Skin epidermis (tissue), 12 donors: ENCODE measurements around the gene TH.

Experiments
- H3K27ac ChIP-seq, 21 experiments: fragments of 200-600 bp; sonication (generic) in 11 of 21; one replicate each; pipeline ENCODE4 v1.5.0; 2020; ENCODE audit warnings: mild to moderate bottlenecking in 3 of 21, inconsistent platforms in 2 of 21, moderate library complexity in 2 of 21
- H3K4me3 ChIP-seq, 7 experiments: fragments of 200-600 bp; sonication (generic) in 2 of 7; one replicate each; pipeline ENCODE4 v1.5.0; 2020; ENCODE audit warnings: inconsistent platforms in 2 of 7, mild to moderate bottlenecking in 2 of 7, moderate library complexity in 1 of 7

Gene TH

GRCh38 chr11:2147391-2147790, 24.2 kb downstream of the TH start:
- no peak overlapping the region for H3K4me3 ChIP-seq
- H3K27ac ChIP-seq = no peak overlapping the region

DNA sequence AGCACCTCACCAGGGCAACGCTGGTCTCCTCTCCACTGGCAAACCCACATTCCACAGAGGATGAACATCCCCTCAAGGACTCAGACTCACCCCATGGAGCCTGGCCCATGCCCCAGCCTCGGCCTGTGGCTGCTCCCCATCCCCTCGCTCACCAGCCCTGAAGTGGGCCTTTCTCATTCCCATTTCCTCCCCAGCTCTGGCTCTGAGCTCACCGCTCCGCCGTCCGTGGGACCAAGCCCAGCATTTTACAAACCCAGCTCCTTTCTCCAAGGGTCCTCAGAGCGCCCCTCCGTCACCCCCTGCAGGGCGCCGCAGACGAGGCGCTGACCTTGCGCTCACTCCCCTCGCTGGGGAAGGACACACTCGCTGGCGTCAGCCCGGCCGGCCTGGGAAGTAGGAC, 25.6 kb downstream of the TH start:
- no peak overlapping the region for H3K27ac ChIP-seq
- no peak overlapping the region for H3K4me3 ChIP-seq

DNA sequence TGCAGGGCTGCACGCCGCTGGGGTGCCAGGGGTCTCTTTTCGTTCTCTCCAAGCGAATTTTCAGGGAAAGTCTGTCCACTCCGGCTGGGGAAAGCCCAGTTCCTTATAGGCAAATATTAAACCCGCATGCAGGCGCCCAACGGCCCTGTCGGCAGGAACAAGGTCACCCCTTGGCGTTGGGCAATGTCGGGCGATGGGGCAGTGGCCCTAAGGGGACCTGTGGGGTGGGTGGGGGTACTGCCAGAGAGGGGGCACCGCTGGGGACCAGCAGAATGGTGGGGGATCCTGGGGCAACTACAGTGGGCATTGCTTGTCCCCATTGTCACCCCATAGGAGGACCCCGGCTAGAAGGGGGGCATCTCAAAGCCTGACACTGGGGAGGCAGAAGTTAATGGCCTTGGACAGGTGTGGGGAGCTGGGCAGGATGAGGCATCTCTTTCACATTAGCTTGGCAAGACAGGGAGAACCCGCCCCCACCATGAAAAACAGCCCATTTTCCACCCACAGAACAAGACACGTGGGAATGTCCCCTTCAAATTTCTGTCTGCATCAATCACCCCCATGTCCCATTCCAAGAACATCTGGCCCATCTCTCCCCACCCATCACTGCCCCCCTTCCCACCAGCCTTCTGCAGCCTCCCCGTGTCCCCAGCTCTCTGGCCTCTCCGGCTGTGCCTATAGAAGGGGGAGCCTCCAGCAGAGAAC, 26.9 kb downstream of the TH start:
- no peak overlapping the region for H3K27ac ChIP-seq
- H3K4me3 ChIP-seq = no peak overlapping the region

DNA sequence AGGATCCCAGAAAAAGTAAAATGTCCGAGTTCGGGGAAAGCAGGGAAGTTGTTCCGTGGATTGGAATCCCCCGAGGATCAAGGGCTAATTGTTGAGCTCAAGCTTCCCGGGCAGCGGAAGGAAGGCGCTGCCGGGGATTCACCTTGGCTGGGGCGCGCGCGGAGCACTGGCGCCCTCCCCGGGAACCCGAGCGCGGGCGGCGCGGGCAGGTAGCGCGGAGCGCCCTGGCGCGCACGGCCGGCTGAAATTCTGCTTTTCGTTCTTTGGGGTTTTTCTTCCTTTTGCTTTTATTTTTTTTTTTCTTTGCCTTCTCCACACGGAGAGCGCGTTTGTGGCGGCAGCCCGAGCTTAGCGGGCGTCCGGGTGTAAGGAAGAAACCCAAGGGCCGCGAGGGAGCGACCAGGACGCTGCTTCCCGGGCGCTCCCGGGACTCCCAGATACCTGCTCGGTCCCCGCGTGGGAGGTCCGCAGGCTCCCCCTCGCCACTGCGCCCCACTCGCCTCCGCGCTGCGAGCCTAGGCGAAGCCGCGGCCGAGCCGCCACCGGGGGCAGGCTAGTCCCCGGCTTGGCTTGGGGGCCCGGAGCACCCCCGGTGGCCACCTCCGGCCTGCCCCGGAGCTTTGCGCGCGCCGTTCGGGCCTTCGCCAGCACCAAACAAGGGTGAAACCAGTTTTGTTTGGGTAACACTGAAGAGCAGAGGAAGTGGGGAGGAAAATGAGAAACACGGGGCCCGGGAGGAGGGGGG, 27.6 kb downstream of the TH start:
- Histone ChIP-seq H3K4me3 (no peak overlapping the region), H3K27ac (no peak overlapping the region)

GRCh38 chr11:2143477-2143798, 28.2 kb downstream of the TH start:
- H3K27ac ChIP-seq = no peak overlapping the region
- H3K4me3 ChIP-seq = no peak overlapping the region

- no peak overlapping the region for H3K27ac ChIP-seq
- no peak overlapping the region for H3K4me3 ChIP-seq
These were observed 28.8 kb downstream of the TH start for GRCh38 chr11:2142762-2143202.

GRCh38 chr11:2142300-2142759, 29.3 kb downstream of the TH start:
- no peak overlapping the region for H3K4me3 ChIP-seq
- no peak overlapping the region for H3K27ac ChIP-seq

DNA sequence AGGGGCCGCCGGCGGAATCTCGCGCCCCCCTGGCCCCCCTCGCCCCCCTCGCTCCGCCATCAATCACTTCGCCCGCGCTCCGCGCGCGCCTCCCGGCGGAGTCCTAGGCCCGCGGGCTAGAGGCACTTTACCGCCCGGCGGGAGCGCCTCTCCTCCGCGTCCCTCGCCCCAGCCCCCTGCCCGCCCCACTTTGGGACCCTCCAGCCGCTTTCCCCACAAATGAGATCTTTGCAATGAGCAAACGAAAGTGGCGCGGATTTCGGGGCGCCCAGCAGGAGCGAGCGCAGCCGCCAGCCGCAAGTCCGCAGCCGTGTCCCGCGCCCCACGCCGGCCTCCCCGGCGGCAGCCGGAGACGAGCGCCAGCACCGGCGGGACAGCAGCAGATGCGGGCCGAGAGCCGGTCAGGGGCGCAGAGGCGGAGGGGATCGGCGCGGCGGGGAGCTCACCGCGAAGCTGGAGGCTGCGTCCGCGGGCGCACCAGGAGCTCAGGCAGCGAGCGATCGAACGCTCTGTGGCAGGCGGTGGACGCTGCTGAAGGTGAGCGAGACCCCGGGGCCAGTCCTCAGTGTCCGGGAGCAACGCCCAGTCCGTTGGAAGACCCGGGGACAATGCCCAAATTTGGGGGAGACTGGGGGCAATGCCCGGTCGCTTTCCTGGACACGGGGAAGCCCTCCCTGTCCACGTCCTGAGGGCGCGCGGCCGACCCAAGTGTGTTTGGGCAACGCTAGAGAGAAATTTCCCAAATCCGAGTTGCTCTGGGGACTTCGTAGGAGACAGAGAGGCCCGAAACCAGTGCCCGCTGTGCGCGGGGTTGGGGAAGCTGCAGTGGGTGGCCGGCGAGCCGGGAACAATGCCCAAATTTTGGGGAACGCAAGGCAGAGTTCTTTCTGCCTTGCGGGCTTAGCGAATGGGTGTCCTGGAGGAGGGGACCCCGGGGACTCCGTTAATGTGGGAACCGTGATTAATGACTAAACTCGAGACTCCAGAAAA, 30.9 kb downstream of the TH start:
- Histone ChIP-seq H3K4me3 (no peak overlapping the region), H3K27ac (no peak overlapping the region)

- Histone ChIP-seq H3K27ac (no peak overlapping the region), H3K4me3 (no peak overlapping the region)
These were observed 31.8 kb downstream of the TH start for GRCh38 chr11:2139621-2140337.

DNA sequence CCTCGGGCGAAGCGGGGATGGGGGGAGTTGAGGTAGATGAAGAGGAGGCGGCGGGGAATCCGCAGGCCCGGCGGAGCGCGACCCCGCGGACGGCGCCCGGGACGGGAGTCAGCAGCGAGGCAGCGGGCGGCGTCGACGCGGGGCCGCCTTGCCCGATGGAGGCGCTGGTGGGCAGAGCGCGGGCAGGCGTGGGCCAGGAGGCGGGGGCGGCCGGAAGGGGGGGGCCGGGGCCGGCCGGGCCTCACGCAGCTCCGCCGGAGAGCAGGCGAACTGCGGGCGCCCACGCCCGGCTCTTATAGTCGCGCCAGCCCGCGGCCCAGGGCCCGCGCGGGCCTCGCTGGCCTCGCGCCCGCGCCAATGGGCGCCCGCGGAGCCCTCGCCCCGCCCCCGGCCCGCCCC, 32.5 kb downstream of the TH start, which contains the start of gene IGF2:
IGF2 (minus strand) TSS at position 267 of the 399 bp plus-strand sequence. CDS start 3,866 bp downstream, outside the sequence.
- peak within 1 kb of the TSS in 2 of 21 experiments; percentile 25 to 45 for H3K27ac ChIP-seq
- H3K4me3 ChIP-seq = peak within 1 kb of the TSS; percentile 1 to 28 (median 23)

GRCh38 chr11:2138431-2139122, 33.0 kb downstream of the TH start:
- H3K4me3 ChIP-seq = peak overlapping the region; percentile 1 to 28 (median 23)

GRCh38 chr11:2138068-2138430, 33.6 kb downstream of the TH start:
- peak overlapping the region; percentile 1 to 28 (median 23) for H3K4me3 ChIP-seq
- peak overlapping the region in 1 of 21 experiments; percentile 45 for H3K27ac ChIP-seq

More at GRCh38 chr11:2138431-2139122, 33.0 kb downstream of the TH start:
- peak overlapping the region in 2 of 21 experiments; percentile 25 to 40 for H3K27ac ChIP-seq

- Histone ChIP-seq H3K27ac (peak overlapping the region in 1 of 21 experiments; percentile 45), H3K4me3 (peak overlapping the region in 5 of 7 experiments; percentile 10 to 28 (median 23))
These were observed 34.2 kb downstream of the TH start for GRCh38 chr11:2137202-2138067.

- H3K4me3 ChIP-seq = no peak overlapping the region
- no peak overlapping the region for H3K27ac ChIP-seq
These were observed 34.7 kb downstream of the TH start for GRCh38 chr11:2136952-2137201.

DNA sequence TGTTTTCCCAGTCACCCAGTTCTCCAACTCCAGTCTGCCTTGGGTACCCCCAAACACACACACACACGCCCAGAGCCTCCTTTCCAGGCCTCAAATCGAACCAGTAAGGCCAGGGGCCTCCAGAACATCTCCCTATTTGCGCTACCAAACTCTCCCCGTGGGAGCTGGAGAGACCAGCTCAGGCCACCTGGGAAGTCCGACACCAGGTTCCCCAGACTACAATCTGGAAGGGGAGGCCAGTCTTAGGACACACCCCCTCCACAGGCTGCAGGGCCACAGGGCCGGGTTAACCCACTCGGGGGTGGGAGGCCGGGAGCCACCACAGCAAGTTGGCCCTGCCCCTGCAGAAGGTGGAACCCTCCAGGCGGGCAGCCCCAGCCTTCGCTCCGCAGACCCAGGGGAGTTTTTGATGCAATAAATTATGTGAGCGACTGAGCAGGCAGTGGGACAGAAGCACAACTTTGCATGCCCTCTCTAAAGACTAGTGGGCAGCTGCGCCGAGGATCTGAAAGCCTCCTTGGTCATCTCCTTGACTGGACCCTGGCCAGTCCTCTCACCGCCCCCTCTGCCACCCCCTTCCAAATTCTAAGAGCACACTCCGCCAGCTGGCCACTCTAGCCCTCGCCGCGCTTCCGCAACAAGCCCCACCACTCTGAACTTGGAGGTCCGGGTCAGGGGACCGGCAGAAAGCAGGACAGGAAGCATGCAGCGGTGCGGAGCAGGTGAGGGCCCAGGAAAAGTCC, 35.2 kb downstream of the TH start:
- Histone ChIP-seq H3K4me3 (no peak overlapping the region), H3K27ac (no peak overlapping the region)

DNA sequence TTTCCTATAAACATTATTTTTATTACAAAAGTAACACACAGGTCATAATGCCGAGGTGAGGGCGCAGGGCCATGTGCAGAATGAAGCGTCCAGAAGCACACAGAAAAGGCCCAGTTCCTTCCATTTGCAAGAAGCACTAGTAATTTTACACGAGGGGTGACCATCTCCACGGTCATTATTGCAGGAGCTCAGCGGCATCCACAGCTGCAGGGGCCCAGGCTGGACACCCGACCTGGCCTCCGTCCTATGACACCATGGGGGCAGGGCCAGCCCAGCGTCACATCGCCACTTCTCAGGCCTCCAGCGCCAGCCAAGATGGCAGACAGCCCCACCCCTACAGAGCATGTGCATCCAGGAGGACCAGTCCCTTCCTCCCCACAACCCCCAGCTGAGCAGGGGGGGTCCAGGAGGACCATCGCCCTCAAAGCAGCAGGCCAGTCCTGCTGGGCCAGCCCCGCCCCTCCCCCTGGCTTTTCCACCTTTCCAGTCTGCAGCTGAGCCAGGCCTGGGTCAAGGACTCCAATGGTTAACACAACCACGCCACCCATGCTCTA, 35.9 kb downstream of the TH start:
- no peak overlapping the region for H3K27ac ChIP-seq

GRCh38 chr11:2135018-2135569, 36.5 kb downstream of the TH start:
- no peak overlapping the region for H3K4me3 ChIP-seq
- no peak overlapping the region for H3K27ac ChIP-seq

More for the DNA sequence above, 35.9 kb downstream of the TH start:
- H3K4me3 ChIP-seq = no peak overlapping the region
